GM12878 (cell line): ENCODE measurements around the gene CAMK2D. TPM values are rescaled to one million over a fixed set of nuclear protein-coding genes. Genes with fewer than 3 reads are reported as not detected.

Experiments used
- ATAC-seq: fragments of 200-7000 bp; cut with Tn5 transposase; 3 replicates; pipeline ENCODE4 v1.9.1; 2020; ENCODE audit warnings: mild to moderate bottlenecking, moderate library complexity
- BruUV-seq: library from RNA; stranded (reverse); fragments of 400-500 nt; replicated peaks from 2 replicates; lab custom pipeline; 2021; lab: Mats Ljungman, UMichigan
- CTCF ChIA-PET: fragments of 300-600 bp; sonication (Branson Sonifier 250); formaldehyde crosslinking; extraction: SDS; loops from one replicate; lab custom pipeline; 2021; ENCODE audit warnings: inconsistent platforms; lab: Yijun Ruan, JAX
- POLR2A ChIA-PET: fragments of 350-600 bp; formaldehyde crosslinking; extraction: SDS; loops from one replicate; lab custom pipeline; 2021; ENCODE audit warnings: inconsistent platforms; lab: Charles Lee
- RAD21 ChIA-PET: fragments of 300-600 bp; sonication (Branson Sonifier 250); formaldehyde crosslinking; loops from one replicate; lab custom pipeline; 2023; ENCODE audit warnings: antibody characterized with exemption; ENCODE audit not compliant: unreplicated experiment; lab: Charles Lee
- SMC1A ChIA-PET: fragments of 300-600 bp; sonication (Branson Sonifier 250); formaldehyde crosslinking; loops from one replicate; lab custom pipeline; 2023; ENCODE audit not compliant: unreplicated experiment, uncharacterized antibody; lab: Charles Lee
- DNase-seq: peaks from one replicate; pipeline ENCODE4 v3.0.0-alpha.2; 2011; ENCODE audit warnings: low read depth, low spot score
- FAIRE-seq: peaks from 3 replicates; lab custom pipeline; 2011; peaks lifted over from hg19 to GRCh38; lab: Jason Lieb, UNC
- H2AFZ ChIP-seq: 2 replicates; pipeline ENCODE4 v1.6.0; 2011; ENCODE audit warnings: low read depth, low read length, control low read depth; ENCODE audit not compliant: control insufficient read depth
- H3K27ac ChIP-seq: 2 replicates; pipeline ENCODE4 v1.5.1; 2011; ENCODE audit warnings: control low read depth; ENCODE audit not compliant: control insufficient read depth, insufficient read depth
- H3K27me3 ChIP-seq, 2 experiments: replicated peaks in 1 of 2; 2 replicates each; pipeline versions ENCODE4 v1.6.0 to v1.6.1; 2011; ENCODE audit warnings: low read length in 1 of 2; ENCODE audit not compliant: control insufficient read depth in 2 of 2, insufficient read depth in 2 of 2
- H3K36me3 ChIP-seq, 2 experiments: 2 replicates each; pipeline ENCODE4 v1.5.1; 2011; ENCODE audit warnings: low read length in 1 of 2; ENCODE audit not compliant: control insufficient read depth in 2 of 2, insufficient read depth in 2 of 2
- H3K4me1 ChIP-seq: 2 replicates; pipeline ENCODE4 v1.6.1; 2011; ENCODE audit warnings: mild to moderate bottlenecking, low read length, moderate library complexity, mixed read lengths; ENCODE audit not compliant: control insufficient read depth, insufficient read depth
- H3K4me2 ChIP-seq: 2 replicates; pipeline ENCODE4 v1.6.0; 2011; ENCODE audit warnings: control low read depth; ENCODE audit not compliant: control insufficient read depth, insufficient read depth
- H3K4me3 ChIP-seq: fragments of 200-600 bp; sonication (generic); 2 replicates; pipeline ENCODE4 v1.5.1; 2016
- H3K79me2 ChIP-seq: 2 replicates; pipeline ENCODE4 v1.6.0; 2011; ENCODE audit warnings: low read length; ENCODE audit not compliant: control insufficient read depth, insufficient read depth
- H3K9ac ChIP-seq: 2 replicates; pipeline ENCODE4 v1.8.0; 2011; ENCODE audit warnings: low read length, control low read depth, mixed read lengths; ENCODE audit not compliant: control insufficient read depth, insufficient read depth
- H3K9me3 ChIP-seq: replicated peaks from 3 replicates; pipeline ENCODE4 v1.5.1; 2011; ENCODE audit warnings: mild to moderate bottlenecking, low read length; ENCODE audit not compliant: control insufficient read depth, insufficient read depth
- H4K20me1 ChIP-seq: 2 replicates; pipeline ENCODE4 v1.6.0; 2011; ENCODE audit not compliant: control insufficient read depth, insufficient read depth
- BCLAF1 ChIP-seq: fragments of 450-650 bp; IDR thresholded peaks from 2 replicates; pipeline ENCODE4 v1.6.1; 2017; ENCODE audit warnings: antibody characterized with exemption, mild to moderate bottlenecking, moderate library complexity
- BMI1 ChIP-seq: fragments of 450-650 bp; IDR thresholded peaks from 2 replicates; pipeline ENCODE4 v1.6.1; 2016; ENCODE audit warnings: mild to moderate bottlenecking, moderate library complexity, borderline replicate concordance
- BRCA1 ChIP-seq: IDR thresholded peaks from 2 replicates; pipeline ENCODE4 v1.6.1; 2011; ENCODE audit warnings: low read depth, low read length, improper control_type of control experiment
- CBX5 ChIP-seq: sonication (generic); IDR thresholded peaks from 2 replicates; pipeline ENCODE4 v1.6.1; 2016; ENCODE audit warnings: low read depth, moderate library complexity, mild to moderate bottlenecking, inconsistent platforms
- CEBPZ ChIP-seq: fragments of 150-350 bp; IDR thresholded peaks from 2 replicates; pipeline ENCODE4 v1.6.1; 2016; ENCODE audit warnings: low read depth, low read length
- DPF2 ChIP-seq: fragments of 450-650 bp; IDR thresholded peaks from 2 replicates; pipeline ENCODE4 v1.6.1; 2017; ENCODE audit warnings: mild to moderate bottlenecking
- FOXM1 ChIP-seq: IDR thresholded peaks from 2 replicates; pipeline ENCODE4 v1.6.1; 2012; ENCODE audit warnings: low read depth, mild to moderate bottlenecking, inconsistent platforms, low read length, moderate library complexity
- HDAC2 ChIP-seq: fragments of 200-600 bp; sonication (generic); IDR thresholded peaks from 2 replicates; pipeline ENCODE4 v1.6.1; 2017
- MTA2 ChIP-seq: fragments of 450-650 bp; IDR thresholded peaks from 2 replicates; pipeline ENCODE4 v1.6.1; 2016; ENCODE audit warnings: low read depth, mild to moderate bottlenecking, moderate library complexity
- MTA3 ChIP-seq: IDR thresholded peaks from 2 replicates; pipeline ENCODE4 v1.6.1; 2012; ENCODE audit warnings: low read length, inconsistent platforms, borderline replicate concordance
- PBX3 ChIP-seq: IDR thresholded peaks from 2 replicates; pipeline ENCODE4 v1.6.1; 2011; ENCODE audit warnings: mild to moderate bottlenecking, low read depth, low read length, moderate library complexity; ENCODE audit not compliant: insufficient replicate concordance
- PKNOX1 ChIP-seq: fragments of 450-650 bp; IDR thresholded peaks from 2 replicates; pipeline ENCODE4 v1.6.1; 2016; ENCODE audit warnings: mild to moderate bottlenecking
- RELA ChIP-seq: fragments of 450-650 bp; IDR thresholded peaks from 2 replicates; pipeline ENCODE4 v1.8.0; 2014; ENCODE audit warnings: borderline replicate concordance; ENCODE audit not compliant: partially characterized antibody
- TARDBP ChIP-seq: IDR thresholded peaks from 2 replicates; pipeline ENCODE4 v1.6.1; 2016; ENCODE audit warnings: borderline replicate concordance
- TCF7 ChIP-seq: IDR thresholded peaks from 2 replicates; pipeline ENCODE4 v1.6.1; 2014; ENCODE audit warnings: antibody characterized with exemption, borderline replicate concordance
- ZSCAN29 ChIP-seq: fragments of 450-650 bp; IDR thresholded peaks from 2 replicates; pipeline ENCODE4 v1.6.1; 2017; ENCODE audit warnings: mild to moderate bottlenecking, moderate library complexity
- in situ Hi-C: fragments of 300-500 bp; cut with MboI; formaldehyde crosslinking; loops from 9 replicates; pipeline ENCODE4 v1.14.3; 2018; ENCODE audit warnings: mixed read lengths
- intact Hi-C: fragments of 100-400 bp; cut with micrococcal nuclease; formaldehyde crosslinking; loops from one replicate; pipeline ENCODE4 v1.14.2; 2022; ENCODE audit not compliant: unreplicated experiment
- polyA plus RNA-seq, 11 experiments: library from polyadenylated mRNA; depleted of rRNA in 4 of 11; unstranded in 6 of 11; stranded (reverse) in 5 of 11; fragments of >200 nt; fragmentation: Nextera tagmentation in 4 of 11; fragmentation: Illumina TruSeq in 1 of 11; extraction: Ambion mirVana in 4 of 11; extraction: Trizol in 1 of 11; gene quantifications; 1 replicate in 1 of 11; 2 replicates in 10 of 11; pipeline versions ENCODE4 v1.2.1 to v1.2.3, GENCODE V29; 2011 to 2016; ENCODE audit warnings: inconsistent platforms in 2 of 11, missing spikeins in 2 of 11, low read depth in 1 of 11
- total RNA-seq, 4 experiments: library from RNA; depleted of rRNA in 3 of 4; stranded (reverse); fragments of >200 nt in 3 of 4; fragmentation: Illumina TruSeq in 1 of 4; extraction: Trizol in 1 of 4; gene quantifications; 2 replicates each; pipeline versions ENCODE4 v1.2.1 to v1.2.3, GENCODE V29; 2013 to 2021

Gene CAMK2D
- total and polyA plus RNA-seq, 10 of the 15 experiments (the other 5 are each of a cell fraction or from before 2014, with no cell fraction given): 6.9 to 88.5 (median 12.9) TPM

GRCh38 chr4:113410686-113411085 lies 350.9 kb downstream of the CAMK2D start:
- in situ Hi-C loops (no loop called here), intact Hi-C loops (no loop called here)
- TF ChIP-seq TCF7: no peak
- TF ChIP-seq BRCA1: no peak
- TF ChIP-seq BCLAF1: no peak
- no peak for TF ChIP-seq BMI1
- TF ChIP-seq TARDBP: no peak
- TF ChIP-seq ZSCAN29: no peak
- no peak for TF ChIP-seq DPF2
- TF ChIP-seq FOXM1: no peak
- TF ChIP-seq CBX5: no peak
- TF ChIP-seq CEBPZ: no peak
- no peak for TF ChIP-seq HDAC2
- TF ChIP-seq MTA2: no peak
- no peak for TF ChIP-seq RELA
- no peak for TF ChIP-seq PBX3
- no peak for TF ChIP-seq PKNOX1
- no peak for TF ChIP-seq MTA3
- ChIA-PET CTCF (no interaction called here), SMC1A (interaction anchor here (0.6 to 2.0 kb wide), 3 partner anchors 10 to 17 kb away, joined by 3 to 7 read pairs (median 3); no protein-coding TSS in a partner anchor), RAD21 (no interaction called here), POLR2A (no interaction called here)
- Histone ChIP-seq H3K9ac (no peak overlapping the region), H3K4me2 (no peak overlapping the region), H3K27ac (no peak overlapping the region), H3K4me1 (no peaks in the 10 kb centered on the region), H2AFZ (no peak overlapping the region), H3K36me3 (no peaks in the 10 kb centered on the region), H3K27me3 (no peaks in the 10 kb centered on the region), H3K79me2 (no peaks in the 10 kb centered on the region), H3K4me3 (no peak overlapping the region), H4K20me1 (no peaks in the 10 kb centered on the region), H3K9me3 (no peaks in the 10 kb centered on the region)
- BruUV-seq: no TSS peak
- FAIRE-seq (no peak), ATAC-seq (no peak), DNase-seq (no peak)
